ELF-1 (cell line): ENCODE measurements around the gene THAP4.

Experiments used
- DNase-seq: peaks from one replicate; pipeline ENCODE4 v3.0.0-alpha.2; 2016; ENCODE audit warnings: low read depth, low spot score

Gene THAP4

DNA sequence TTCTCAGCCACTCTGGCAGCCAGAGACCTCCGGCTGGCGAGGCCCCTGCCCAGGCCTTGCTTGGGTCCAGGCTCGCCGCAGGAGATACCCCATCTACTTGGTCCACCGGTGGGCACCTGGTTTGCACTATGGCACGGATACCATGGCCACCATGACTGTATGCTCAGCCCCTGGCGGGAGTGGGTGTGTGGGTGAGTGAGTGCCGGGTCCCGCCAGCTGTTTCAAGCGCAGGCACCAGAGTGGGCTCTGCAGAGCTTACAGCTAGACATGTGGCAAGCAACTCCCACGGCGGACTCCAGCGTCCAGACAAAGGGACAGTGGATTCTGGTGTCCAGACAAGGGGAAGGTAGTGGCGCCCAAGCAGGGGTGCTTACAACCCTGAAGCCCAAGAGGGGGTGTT lies 2.0 kb upstream of the THAP4 start:
- no peak for DNase-seq

DNA sequence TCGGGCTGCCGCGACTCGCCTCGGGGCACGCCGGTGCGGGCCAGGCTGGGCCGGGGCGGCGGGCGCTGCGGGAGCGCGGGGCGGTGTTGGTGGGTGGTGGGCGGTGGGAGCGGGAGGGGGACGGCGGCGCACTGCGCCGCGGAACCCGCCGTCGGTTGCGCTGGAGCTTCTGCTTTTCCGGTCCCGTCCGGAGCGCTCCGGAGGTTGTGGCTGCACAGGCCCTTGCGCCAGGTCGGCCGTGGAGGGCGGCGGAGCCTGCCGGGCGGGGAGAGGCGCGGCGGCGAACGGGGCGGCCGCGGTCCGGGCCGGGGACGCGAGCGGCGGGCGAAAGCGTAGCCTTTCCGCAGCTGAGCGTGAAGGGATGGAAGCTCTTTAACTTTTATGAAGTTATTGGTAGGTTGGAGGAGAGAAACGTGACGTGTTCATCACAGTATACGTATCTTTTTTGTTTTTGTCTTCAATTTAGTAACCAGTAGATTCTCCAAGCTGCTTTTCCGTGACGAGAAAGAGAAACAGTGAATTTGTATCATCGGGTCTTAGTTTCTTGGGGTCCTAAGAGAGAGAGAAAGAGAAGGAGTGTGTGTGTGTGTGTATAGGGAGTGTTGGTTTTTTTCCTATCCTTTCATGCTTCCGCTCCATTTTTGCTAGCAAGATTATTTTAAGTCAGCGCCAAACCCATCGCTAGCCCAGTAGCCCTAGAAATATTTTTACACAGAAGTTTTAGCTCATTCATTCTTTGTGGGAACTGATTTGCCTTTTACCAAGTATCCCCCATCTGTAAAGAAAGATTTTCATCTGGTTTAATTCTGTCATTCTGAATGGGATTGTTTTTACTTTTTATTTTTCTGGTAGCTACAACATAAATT lies 1.1 kb upstream of the THAP4 start:
- DNase-seq: no peak

DNA sequence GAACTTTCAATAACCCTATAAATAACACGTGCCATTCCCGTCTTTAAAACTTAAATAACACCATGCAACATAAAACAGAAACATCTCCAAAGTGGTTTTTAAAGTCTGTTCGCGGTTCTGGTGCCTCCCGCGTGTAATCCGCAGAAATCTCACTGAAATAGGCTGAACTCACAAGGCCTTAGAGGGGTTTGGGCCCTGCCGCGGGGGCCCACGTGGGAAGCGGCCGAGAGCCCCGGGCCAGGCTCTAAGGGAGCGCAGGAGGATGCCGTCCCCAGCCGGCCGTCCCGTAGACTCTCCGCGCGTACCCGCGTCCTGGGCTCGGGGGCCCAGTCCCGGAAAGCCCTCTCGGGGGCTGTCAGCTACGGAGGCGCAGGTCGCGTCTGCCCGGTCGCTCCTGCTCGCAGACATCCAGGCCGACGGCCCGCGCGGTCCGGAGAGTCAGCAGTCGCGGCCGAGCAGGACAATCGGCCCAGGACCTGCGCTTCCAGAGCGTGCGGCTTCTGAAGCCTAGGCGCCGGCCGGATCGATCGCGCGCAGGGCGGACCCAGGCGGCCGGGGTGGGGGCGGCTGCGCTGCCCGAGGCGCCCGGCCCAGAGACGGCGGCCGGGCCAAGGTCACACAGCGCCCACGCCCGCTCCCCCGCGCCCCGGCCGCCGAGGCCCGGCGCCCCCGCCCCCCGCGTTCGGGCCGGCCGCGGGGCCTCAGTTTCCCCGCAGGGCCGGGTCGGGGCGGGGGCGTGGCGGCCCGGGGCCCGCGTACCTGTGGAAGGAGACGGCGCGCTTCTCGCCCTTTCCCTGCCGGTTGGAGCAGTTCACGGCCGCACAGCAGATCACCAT lies 558 bp downstream of the THAP4 start:
- DNase-seq: peak; percentile 69

DNA sequence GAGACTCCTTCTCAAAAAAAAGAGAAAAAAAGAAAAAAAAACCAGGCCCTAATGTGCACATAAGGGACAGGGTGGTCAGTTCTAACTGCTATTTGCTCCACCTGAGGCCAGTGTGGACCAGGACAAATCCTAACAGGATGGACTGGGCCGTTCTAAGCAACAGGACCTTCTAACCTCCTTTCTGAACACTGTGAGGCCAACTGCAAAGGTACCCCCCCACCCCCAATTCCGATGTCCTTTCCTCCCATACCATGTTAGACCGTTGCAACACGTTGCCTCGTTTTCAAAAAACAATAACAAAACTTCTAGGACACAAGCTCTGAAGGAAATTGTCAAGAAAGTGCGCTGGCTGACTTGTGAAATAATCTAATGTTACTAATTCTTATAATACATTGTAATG lies 1.2 kb downstream of the THAP4 start:
- no peak for DNase-seq

DNA sequence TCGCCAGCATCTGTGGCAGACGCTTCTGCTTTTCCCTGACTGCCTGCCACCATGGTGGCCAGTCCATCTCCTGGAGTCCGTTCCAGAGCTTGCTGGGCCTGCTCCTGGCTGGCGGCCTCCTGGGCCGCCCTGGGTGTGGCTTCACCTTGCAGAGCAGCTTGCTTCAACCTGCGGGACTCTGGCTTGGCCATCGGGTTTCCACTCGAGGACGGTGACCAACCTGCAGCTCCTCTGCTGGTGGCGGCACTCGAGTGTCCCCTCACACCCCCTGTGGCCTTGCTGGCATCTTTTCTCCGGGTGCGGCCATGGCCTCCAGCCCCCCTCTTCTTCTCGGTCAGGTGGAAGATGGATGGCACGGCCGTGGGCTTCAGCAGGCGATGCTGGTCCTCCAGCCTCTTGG lies 3.4 kb downstream of the THAP4 start:
- no peak for DNase-seq

DNA sequence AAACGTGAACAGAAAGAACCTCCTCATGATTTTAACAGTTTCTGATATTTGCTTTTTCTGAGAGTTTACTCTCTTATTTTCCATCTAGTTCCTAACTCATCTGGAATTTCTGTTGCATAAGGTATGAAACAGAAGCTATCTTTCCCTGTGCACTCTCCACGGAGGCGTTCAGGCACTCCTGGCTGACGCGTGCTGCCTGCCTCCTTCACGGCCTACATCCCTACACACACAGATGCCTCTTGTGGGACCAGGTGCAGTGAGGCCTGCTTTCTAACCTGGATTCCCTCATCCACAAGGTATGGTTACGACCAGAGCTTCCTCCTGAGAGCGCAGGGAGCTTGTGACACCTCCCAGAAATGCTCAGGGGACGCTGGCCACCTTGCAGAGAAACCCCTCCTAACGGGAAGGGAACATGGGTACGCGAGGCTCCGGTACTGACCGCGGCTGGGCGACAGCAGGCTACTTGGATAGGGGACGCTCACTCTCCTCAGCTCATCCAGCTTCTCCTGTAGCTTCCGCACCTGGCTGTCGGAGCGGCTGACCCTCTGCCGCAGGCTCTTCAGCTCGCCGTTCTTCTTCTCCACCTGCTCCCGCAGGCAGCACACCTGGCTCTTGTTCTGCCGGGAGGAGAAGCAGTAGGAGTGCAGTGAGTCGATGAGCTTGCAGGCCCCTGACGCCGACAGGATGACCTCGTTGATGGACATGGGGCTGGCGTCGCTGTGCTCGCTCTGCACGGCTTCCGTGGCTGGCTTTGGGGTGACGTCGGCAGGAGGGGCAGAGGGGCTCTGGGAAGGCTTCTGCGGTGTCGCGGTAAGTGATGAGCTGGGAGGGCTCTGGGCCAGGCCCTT lies 4.3 kb downstream of the THAP4 start:
- no peak for DNase-seq

DNA sequence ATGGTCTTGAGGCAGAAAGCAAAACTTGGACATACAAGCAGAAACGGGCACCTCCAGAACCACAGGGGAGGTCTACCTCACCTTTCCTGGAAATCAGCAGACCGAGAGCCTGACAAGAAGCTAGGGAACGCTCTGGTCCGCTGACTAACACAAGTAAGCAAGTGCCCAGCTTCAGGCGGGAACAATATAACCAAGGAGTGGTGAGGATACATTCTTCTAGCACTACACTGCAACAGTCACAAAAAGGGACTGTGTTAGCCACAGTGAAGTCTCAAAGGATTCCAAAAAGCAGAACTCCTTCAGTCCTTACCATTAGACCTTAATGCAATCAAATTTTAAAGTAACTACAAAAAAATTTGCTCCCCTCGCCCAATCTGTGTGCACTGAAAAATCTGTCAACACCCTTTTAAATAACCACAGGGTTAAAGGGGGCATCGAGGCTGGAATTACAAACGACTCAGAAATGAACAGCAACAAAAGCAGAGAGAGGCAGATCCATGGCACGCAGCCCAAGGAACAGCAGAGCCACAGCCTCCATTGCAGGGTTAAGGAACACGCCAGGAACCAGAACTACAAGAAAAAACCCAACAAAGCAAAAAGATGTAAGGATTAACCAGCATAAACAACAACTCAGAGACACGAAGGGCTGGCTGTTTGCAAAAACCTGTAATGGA lies 7.1 kb downstream of the THAP4 start:
- no peak for DNase-seq

DNA sequence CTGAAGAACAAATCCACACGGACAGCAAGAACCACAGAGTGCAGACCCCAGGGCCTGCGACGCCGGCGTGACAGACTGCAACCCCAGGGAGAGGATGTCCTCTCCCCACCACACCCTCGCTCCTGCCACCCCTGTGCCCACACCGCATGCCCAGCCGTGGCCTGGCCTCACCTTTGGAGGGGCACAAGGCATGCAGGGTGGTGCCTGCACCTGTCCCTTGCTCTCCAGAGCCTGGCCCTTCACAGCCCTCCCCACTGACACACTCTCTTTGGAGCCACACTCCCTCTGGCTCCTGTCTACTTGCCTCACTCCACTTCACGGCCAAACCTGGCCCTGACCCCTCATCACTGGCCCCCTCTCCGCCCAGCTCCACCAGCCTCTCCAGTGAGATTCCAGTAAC lies 9.3 kb downstream of the THAP4 start:
- no peak for DNase-seq

DNA sequence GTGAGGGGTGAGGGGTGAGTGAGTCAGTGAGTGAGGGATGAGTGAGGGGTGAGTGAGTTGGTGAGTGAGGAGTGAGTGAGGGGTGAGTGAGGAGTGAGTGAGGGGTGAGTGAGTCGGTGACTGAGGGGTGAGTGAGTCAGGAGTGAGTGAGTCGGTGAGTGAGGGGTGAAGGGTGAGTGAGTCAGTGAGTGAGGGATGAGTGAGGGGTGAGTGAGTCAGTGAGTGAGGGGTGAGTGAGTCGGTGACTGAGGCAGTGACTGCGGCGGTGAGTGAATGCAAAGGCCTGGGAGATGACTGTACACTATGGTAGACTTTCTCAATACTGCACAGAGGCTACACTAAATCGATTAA lies 16.6 kb downstream of the THAP4 start:
- DNase-seq: no peak

DNA sequence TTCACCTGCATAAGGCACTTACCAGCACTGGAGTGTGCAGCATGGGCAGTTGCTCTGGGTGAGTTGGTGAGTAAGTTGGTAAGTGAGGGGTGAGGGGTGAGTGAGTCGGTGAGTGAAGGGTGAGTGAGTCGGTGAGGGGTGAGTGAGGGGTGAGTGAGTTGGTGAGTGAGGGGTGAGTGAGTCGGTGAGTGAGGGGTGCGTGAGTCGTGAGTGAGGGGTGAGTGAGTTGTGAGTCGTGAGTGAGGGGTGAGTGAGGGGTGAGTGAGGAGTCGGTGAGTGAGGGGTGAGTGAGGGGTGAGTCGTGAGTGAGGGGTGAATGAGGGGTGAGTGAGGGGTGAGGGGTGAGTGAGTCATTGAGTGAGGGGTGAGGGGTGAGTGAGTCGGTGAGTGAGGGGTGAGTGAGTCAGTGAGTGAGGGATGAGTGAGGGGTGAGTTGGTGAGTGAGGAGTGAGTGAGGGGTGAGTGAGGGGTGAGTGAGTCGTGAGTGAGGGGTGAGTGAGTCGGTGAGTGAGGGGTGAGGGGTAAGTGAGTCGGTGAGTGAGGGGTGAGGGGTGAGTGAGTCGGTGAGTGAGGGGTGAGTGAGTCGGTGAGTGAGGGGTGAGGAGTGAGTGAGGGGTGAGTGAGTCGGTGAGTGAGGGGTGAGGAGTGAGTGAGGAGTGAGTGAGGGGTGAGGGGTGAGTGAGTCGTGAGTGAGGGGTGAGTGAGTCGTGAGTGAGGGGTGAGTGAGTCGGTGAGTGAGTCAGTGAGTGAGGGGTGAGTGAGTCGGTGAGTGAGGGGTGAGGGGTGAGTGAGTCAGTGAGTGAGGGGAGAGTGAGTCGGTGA lies 17.1 kb downstream of the THAP4 start:
- no peak for DNase-seq

DNA sequence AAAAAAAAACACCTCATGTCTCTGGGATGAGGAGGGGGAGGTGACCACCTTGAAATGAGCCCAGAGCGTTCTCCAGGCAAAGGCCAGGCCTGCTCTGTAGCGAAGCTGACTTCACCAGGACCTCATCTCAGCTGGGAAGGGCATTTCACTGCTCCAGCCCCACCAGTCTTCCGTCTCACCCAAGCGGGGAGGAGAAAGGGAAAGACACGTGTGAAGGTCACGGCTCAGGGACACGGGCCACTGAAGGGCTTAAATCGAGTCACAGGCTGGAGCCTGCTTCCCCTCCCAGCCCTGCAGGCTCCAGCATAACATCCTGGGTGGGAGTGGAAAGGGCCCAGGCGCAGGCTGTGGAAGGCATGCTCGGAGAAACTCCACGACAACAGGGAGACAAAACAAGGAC lies 18.1 kb downstream of the THAP4 start:
- no peak for DNase-seq

DNA sequence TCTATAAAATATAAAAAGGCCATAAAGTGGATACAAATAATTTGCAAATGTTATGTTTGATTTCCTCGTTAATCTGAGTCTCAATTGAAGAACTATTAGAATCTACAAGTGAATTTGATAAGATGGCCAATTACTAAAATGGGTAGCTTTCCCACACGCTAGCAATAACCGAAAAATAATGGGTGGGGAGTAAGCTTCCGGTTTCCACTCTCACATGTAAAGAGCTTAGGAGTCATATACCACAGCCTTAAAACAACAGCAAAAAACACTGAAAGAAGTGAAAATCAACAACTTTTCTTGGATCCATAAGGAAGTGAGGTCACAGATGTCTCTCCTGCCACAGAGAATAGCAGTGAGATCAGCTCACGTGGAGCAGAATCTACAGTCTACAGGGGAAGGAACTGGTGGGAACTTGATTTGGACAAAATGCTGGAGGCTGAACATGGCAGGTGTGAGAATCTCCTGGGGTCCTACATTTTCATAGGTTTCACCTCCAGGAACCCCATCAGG lies 18.6 kb downstream of the THAP4 start:
- no peak for DNase-seq

DNA sequence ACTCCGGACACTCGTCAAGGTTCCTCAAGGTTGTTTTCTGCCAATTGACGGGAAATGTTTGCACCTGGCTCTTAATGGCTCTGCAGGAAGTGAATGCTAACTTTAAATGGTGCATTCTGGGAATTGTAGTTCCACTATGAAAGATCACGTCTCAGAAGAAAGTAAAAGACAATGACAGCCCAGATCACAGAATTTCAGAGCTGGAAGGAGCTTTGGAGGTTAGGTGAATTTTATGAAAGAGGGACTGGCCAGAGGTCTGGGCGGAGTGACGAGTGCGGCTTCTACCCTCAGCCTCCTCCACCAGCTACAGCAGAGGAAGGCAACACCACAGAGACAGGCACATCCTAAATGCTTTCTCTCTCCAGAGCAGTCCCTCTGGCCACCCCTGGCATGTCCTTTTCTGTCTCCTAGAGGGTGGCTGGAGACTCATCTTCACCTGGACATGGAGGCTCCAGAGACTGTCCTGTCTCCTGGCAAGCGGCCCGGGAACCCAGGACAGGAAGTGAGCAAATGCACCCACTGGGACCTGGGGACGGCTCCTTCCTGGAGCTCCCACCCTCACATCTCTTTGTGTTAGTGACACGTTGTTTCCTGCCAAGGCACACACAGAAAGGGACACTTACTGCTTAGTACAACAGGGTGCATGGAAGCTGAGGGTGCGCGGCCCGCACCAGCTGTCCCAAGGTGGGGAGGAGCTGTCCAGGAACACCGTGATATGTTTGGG lies 19.4 kb downstream of the THAP4 start:
- DNase-seq: peak; percentile 22

DNA sequence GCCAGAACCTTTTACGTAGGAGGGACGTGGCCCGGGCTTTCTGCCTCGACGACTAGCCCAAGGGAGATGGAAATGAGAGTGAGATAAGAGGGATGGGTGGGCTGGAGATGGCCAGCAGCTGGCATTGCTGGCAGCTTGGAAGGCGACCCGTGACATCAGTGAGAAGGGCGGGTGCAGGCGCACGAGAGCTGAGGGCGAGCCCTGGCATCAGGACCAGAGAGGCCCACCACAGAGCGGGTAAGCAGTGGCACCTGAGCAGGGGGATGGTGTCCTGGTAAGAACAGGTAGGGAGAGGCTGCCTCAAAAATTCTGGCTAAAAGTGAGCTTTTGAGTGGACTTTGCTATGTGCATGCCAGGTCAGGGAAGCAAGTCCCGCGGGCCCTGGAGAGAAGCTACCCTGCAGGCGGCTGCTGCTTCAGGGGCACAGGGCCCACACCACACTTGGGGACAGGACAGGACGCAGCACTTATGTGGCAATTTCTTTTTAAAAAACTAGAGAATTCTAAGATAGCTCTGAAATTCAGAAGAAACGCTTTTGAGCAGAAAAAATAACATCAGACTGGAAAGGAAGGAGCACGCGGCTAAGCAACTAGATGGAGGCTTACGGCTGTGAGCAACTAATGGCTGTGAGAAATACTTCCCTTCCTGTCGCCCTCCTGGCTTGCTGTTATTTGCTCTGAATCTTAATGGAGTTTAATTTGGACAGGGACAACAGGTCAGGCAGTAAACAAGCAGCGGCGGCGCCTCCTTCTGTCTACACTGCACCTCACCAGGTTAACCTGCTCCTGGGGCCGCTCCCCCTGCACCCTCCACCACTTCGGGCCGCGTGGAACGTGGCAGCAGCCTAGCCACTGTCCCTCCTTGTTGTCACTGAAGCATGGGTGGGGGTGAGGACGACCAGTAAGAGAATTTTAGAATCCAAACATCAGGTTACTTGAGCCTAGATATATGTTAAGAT lies 20.5 kb downstream of the THAP4 start:
- DNase-seq: no peak

DNA sequence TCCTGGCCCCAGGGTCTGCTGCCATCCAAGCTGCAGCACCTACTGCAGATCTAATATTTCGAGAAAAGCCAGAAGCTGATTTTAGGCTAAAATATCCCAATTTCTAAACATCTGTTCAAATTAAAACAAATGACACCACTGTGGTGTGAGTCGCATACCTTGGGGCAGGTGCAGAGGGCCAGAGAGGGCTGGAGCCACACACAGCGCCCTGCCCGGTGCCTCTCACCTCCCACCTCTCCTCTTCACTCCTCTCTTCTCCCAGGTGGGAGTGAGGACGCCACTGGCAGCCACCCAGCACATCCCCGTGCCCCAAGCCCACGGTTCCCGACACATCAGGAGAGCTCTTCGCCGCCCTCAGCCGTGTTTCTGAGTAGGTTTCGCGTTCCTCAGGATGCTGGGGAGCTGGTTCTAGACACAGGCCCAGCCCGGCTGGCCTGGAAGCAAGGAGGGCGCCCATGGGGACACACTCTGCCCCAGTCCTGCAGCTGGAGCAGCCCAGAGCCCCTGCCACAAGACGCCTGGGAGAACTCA lies 21.4 kb downstream of the THAP4 start:
- DNase-seq: no peak

DNA sequence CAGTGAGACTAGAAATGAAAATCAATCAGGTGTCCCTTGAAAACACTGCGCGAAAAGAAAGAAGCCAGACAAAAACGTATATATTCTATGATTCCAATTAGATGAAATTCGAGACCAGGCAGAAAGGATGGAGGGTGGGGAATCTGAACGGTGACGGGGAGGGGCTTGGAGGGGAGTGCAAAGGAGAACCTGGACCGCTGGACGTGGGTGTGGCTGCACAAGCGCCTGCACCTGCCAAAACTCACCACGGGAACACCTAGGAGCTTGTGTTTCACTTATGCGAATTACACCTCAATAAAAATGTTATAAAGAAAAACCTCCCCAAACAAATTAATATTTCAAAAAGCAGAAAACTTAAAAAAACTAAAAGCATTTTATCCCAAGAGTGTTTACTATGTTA lies 21.9 kb downstream of the THAP4 start:
- no peak for DNase-seq

DNA sequence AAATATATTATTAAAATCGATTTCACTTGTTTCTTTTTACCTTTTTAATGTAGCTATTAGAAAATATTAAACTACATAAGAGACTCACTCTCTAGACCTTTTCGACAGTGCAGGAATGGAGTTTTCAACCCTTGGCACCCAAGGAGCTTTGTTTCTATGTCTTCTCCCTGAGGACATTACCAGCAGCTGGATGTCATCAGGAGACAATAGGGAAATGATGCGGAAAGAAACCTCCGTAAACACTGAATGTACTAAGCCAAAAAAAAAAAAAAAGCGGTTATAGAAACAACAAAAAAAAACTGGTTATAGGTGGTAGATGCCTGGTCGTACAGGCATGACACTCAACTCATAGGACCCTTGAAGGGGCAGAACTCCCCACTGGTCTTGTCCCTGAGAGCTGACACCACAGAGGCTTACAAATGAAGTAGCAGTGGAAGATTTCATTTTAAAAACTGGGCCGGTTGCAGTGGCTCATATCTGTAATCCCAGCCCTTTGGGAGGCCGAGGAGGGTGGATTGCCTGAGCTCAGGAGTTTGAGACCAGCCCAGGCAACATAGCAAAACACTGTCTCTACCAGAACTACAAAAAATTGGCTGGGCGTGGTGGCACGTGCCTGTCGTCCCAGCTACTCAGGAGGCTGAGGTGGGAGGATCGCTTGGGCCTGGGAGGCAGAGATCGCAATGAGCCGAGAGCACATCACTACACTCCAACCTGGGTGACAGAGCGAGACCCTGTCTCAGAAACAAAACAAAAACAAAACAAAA lies 23.8 kb downstream of the THAP4 start:
- DNase-seq: no peak
